ENCODE results near the gene SLC4A5.

The SLC4A5 gene, protein sequence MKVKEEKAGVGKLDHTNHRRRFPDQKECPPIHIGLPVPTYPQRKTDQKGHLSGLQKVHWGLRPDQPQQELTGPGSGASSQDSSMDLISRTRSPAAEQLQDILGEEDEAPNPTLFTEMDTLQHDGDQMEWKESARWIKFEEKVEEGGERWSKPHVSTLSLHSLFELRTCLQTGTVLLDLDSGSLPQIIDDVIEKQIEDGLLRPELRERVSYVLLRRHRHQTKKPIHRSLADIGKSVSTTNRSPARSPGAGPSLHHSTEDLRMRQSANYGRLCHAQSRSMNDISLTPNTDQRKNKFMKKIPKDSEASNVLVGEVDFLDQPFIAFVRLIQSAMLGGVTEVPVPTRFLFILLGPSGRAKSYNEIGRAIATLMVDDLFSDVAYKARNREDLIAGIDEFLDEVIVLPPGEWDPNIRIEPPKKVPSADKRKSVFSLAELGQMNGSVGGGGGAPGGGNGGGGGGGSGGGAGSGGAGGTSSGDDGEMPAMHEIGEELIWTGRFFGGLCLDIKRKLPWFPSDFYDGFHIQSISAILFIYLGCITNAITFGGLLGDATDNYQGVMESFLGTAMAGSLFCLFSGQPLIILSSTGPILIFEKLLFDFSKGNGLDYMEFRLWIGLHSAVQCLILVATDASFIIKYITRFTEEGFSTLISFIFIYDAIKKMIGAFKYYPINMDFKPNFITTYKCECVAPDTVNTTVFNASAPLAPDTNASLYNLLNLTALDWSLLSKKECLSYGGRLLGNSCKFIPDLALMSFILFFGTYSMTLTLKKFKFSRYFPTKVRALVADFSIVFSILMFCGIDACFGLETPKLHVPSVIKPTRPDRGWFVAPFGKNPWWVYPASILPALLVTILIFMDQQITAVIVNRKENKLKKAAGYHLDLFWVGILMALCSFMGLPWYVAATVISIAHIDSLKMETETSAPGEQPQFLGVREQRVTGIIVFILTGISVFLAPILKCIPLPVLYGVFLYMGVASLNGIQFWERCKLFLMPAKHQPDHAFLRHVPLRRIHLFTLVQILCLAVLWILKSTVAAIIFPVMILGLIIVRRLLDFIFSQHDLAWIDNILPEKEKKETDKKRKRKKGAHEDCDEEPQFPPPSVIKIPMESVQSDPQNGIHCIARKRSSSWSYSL

DNA sequence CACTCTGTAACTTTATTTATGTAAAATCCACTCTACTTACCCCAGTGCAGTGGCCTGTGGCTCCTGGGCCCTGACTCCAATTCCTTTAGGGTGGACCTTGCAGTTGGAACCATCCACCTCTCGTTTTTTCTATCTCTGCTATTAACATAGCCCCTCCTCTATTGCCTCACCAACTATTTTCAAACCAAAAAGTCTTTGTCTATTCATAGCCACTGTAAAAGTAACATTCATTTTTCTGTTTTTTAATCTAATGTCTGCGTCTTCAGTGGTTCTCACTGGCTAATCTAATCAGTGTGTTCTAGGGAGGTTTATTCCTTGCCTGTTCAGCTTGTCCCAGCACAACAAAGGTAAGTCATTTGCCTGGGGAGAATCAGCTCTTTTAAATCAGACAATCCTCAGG, at the start of gene SLC4A5:
Gene SLC4A5 (minus strand): TSS at position 101 of the 400 bp plus-strand sequence. CDS start 28,393 bp downstream, outside the sequence.
- no peak for DNase-seq

DNA sequence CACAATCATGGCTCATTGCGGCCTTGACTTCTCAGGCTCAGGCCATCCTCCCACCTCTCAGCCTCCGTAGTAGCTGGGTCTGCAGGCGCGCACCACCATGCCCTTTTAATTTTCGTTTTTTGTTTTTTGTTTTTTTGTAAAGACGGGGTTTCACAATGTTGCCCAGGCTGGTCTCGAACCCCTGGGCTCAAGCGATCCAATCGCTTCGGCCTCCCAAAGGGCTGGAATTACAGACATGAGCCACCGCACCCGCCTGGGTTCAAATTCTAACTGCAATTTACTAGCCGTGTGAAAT, 49.2 kb upstream of the SLC4A5 start:
- DNase-seq: no peak

DNA sequence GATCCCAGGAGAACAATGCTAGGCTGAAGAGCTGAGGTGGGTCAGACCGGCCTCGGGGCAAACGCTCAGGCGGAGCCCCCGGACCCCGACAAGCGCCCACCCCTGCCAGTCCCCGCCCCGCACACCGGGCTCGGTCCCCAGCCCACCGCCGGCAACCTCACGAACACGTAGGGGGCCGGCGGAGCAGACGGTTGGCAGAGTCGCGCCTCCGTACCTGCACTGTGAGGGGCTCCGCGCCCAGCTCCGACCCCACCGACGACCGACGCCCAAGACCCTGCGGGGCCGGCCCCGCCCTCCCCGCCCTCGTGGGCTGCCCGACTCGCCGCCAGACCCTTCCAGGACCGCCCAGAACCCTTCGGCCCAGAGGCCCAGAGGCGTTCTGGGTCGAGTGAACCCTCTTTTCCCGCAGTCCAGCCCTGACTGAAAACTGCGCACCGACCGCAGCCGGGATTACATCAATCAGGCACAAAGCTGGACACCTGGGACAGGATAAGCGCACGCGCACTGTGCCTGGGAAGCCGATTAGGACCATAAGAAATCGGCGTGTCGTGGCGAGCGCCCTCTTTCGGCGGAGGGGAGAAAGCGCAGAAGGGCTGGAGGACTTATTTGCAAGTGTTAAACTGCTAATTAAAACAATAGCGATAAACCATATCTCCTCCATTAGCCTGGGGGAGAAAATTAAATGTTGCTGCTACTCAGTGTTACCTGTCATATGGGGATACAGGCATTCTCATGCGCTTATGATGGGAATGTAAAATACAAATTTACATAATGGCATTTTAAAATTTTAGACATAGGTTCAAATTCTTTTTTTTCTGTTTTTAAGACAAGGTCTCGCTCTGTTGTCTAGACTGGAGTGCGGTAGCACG, 48.6 kb upstream of the SLC4A5 start:
- peak; percentile 81 to 94 for DNase-seq

DNA sequence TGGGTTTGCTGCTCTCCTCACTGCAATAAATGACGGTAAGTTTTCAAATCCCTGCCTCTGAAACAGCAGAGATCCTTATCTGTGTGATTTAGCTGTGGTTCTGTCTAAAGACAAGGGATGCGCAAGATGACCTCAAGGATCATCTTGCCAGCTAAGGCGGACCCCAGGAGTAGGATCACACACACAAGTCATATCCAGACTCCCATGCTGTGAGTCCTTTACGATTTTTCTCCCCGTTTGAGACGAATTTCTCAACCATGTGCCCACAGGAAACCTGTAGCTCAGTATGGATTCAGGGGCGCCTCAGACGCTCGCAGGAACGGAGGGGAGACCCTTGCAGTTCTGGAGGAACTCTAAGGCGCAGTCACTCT, 48.0 kb upstream of the SLC4A5 start:
- peak in 1 of 2 experiments; percentile 54 for DNase-seq

DNA sequence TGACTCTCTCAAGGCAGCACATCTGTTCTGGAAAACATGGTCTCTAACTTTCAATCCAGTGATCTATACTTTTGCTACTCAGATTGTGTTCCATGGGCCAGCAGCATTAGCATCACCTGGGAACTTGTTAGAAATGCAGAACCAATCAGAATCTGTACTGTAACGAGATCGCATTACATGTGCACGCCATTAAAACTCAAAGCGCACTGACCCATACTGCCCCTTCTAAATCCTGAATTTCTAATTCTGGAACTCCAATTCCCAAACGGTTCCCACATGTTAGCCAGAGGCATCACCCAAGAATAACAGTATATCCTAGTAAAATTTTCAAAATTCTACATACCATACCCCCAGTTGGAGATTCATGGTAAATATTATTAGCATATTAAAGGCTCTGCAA, 47.4 kb upstream of the SLC4A5 start:
- no peak for DNase-seq

DNA sequence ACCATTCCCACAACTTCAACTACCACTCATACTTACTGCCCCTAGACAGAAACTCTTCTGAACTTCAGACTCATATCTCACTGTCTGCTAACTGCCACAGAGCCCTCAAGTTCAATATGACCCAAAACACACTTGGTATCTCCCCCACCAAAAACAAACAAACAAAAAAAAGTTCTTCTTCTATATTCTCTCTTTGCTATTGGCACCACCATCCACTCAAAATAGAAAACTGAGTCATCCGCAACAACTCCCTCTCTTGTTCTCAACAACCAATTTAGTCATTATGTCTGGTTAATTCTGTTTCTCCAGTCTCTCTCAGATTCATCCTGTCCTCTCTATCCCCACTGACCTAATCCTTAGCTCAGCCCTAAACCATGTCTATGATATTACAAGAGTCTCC, 44.1 kb upstream of the SLC4A5 start:
- no peak for DNase-seq

DNA sequence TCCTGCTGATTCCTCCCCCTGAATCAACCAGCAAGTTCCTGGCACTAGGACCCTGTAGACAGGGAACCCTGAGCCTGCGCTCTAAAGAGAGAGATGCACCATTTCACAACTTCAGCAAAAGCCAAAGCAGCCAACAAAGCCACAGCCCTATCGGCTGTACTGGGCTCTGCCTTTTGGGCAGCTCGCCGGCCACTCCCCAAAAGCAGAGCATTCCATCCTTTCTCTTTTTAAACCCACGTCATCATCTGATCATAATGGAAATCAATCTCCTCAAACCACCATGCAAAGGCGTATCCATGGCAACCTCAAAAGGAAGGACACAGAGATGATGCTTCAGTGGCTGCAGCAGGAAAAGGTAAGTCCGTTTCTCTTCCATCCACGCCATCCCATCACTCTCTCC, 42.2 kb upstream of the SLC4A5 start:
- no peak for DNase-seq

DNA sequence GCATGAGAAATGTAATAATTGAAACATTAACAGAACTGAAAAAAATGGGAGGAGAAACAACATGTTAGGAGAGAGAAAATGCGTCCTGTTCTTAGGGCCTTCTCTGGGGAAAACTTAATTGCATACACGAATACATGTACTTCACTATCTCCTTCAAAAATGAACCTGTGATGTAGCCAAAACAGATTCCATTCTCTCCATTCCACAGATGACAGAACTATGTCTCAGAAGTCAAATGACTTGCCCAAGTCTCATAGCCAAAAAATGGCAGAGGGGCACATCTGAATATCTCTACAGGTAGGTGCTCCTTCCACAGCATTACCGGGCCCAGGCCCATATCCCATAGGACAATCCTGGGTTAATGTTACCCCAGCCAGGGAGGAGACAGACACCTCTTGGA, 40.8 kb upstream of the SLC4A5 start:
- DNase-seq: no peak

DNA sequence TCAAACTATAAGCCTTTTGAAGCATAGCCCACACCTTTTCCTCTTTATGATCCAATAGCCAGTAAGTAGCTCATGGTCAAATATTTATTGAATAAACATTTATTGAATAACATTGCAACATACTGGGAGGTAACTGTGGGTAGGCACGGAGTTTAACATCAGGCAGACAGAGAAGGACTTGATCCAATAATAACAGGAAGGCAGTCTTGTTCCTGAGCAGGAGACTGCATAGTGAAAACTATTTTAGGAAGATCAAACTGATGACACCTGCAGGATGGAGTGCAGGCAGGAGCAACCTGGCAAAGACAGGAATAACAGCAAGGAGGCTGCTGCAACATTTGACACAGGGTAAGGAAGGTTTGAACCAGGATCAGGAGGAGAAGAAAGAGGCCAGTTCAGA, 40.0 kb upstream of the SLC4A5 start:
- DNase-seq: no peak

DNA sequence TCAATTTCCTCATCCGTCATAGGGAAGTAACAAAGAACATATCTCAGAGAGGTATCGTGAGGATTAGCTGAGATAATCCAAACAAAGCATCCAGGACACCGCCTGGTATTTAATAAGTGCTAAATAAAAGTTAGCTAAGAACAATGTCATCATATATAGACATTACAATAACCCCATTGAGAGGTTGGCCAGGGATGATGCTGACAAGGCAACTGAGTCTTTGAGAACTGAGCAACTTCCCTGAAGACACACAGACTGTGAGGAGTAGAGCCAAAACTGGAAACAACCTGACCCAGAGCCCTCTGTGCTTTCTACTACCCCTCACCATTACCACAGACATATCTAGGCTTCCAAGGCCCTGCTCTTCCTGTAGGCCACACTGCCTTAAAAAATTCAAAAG, 38.5 kb upstream of the SLC4A5 start:
- no peak for DNase-seq

DNA sequence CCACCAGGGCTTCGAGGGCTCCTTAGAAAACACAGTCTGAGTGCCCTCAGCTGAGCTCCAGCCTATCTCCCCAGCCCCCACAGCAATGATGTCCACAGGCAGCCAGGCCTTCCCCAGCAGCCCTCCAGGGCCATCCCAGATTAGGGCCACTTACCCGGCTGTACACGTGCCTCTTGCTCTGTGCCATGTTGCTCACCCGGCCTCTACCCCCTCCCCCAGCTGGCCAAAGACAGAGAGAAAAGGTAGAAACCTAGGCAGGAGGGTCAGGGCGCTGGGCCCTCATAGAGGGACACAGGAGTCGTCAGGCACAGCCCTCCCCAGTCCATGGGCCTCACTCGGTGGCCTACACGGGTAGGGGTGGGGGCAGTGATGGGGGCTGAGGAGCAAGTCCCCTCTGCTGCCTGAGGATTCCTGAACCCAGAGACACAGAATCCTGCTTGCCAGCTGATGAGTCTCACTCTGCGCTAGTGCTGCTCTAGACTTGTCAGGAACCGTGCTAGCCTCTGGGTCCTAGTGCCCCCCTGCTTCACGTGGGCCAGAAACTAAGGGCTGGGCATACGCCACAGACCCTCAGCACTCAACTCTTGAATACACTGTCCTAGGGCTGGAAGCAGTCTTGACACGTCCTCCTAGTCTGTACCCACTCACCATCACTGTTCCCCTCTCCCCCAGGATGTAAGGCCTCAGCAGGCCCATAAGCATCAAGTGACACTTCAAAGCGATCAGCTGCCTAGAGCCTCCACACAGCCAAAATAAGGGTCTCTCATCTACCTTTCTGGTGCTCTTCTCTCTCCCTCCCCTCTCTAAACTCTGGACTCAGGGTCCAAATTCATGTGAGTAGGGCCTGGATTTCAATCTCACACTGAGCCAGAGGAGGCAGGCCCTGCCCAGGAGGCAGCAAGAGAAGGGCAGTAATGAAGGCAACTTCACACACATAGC, 36.9 kb upstream of the SLC4A5 start, which contains the start of gene DCTN1:
Gene DCTN1 (minus strand): TSS at position 461 of the 939 bp plus-strand sequence. CDS start 274 bp downstream, at position 187.
- peak; percentile 4 to 31 for DNase-seq

DNA sequence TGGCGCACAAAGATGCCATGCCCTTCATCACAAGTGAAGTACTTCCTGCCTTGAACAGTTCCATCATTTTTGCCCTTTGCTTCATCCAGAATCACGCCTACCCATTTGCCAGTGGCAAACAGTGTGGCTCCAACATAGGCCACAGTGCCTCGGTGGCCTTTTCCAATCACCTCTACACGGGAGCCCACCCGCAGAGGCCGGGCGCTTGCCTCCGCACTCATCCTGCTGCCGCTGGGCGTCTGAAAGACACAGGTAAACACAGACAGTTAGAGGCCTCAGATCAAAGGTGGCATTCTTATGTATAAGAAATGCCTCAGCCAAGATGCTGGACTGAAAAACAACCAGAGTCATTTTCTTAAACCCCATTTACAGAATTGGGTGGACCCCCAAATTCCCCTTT, 34.8 kb upstream of the SLC4A5 start:
- DNase-seq: no peak

DNA sequence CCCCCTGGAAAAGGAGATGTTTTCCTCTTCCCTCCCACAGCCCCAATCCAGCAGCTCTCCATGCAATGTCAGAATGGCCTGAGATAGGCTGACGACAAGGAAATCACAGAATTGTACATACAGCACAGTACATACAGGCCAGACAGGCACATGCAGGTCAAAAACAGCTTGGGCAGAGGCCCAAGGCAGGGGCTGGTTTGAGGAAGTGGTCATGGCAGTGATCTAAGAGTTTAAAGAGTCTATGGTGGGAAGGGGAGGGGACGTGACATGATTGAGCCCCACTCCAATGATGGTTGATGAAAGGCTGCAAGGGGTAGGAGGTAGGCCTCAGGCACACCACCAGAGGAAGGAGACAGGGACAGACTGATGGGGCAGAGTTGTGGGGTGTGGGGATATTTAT, 32.6 kb upstream of the SLC4A5 start:
- no peak for DNase-seq

DNA sequence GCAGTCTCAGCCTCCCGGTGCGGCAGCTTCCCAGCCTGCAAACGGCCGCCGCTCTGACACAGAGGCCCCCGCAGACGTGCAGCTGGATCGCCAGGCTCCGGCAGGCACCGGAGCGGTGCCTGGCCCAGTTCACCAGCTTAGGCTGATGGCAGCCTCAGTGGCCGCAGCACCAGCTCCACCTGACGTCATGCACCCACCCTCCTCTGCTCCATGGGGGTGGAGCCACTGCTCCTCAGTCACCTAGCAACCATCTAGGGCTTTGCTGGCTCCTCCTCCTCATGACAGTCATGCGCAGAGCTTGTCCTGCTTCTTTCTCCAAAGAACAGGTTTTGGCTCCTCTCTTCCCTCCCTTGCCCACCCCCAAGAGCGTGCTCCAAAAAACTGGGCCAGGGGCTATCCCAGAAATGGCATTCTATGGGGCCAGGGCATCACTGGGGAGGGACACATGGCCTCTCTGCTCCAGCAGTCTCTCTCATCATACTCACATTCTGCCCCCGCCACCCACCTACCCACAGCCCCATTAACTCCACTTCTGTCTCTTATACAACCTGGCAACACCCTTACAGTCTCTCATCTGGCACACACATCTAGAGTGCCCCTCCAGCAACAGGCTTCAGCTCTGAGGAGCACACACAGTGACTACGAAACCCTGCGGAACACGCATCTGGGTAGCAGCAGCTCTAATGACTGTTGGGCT, 31.4 kb upstream of the SLC4A5 start:
- peak; percentile 82 to 94 for DNase-seq

DNA sequence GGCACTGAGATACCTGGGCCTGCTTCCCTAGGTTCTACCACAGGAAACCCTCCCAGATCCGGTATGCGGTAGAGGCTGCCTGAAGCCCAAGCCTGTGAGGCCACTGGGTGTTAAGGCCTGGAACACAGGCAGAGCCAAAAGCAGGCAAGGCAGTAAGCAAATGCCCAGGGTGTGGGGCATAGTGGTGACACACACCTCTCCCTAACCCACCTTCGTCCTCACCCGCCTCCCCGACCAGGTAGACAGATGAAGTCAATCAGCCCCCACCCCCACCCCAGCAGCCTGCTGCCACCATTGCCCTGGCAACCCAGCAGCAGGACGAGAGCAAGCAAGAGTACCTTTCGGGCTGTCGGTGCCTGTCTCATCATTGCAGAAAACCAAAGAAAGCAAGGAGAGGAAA, 30.8 kb upstream of the SLC4A5 start:
- peak; percentile 24 to 44 for DNase-seq

DNA sequence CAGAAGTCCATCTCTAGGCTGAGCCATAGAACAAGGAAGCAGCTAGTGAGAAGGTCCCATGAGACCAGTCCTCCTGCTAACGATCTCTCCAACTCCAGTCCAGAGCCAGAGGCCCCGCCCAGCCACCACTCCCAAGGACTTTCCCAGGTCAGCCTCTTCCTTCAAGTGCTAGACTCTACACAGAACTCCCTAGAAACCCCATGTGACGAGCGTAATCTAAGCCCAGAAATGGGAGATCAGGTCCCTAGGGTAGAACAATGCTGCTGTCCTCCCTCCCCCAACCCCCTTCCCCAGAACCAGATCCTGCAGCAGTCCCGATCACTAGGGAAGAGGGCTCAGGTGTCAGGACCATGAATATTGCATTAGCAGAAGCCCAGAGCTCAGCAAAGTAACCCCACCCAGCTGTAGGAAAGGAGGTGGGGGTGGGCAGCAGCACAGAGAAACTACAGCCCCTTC, 30.0 kb upstream of the SLC4A5 start:
- DNase-seq: peak; percentile 86 to 91

DNA sequence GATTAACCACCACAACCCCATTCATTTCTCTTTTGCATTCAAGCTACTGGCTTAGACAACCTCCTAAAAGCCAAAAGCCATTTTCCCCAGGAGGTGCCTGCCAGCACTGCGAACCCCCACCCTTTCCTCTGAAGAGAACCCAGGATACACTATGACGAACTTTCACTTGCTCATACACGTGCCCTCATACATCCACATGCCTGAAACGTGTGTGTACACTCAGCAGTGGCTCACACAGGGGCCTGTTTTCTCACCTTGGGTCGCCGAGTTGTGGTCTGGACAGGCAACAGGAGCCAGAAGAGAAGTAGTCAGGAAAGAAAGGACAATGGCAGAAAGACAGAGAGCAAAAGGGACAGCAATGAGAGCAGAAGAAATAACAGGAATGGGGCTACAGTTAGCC, 29.5 kb upstream of the SLC4A5 start:
- DNase-seq: no peak

DNA sequence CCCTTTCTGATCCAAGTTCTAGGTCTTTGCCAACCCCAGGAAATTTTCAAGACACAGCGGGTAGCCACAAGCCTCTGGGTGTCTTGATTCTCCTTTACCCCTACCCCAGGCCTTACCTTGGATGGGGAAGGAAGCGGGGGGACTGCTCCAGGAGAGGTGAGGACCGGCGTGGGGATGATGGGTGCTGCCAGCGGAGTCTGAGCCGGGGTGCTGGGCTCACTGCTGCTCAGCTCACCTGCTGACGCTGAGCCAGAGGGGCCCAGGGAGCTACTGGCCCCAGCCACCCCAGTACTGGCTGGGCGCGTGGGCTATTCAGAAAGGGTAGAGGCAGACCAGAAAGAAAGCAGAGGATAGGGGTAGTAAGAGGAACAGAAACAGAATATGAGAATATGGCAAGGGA, 28.2 kb upstream of the SLC4A5 start:
- DNase-seq: no peak

DNA sequence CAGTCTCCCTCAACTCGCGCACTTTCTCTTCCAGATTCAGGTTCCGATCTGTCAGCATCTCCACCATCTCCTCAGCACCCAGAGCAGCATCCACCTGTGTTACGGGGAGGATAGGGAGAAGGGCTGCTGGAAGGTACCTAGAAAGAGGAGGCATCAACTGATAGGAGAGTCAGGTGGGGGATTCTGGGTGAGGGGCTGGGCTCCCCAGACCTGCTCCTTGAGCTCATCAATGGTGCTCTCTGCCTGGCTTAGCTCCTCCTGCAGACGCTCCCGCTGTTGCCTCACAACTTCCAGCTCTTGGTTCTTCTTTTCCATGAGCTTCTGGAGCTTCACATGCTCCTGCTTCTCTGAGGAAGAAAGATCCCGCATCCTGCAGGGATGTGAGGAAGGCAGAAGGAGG, 26.8 kb upstream of the SLC4A5 start:
- DNase-seq: no peak

DNA sequence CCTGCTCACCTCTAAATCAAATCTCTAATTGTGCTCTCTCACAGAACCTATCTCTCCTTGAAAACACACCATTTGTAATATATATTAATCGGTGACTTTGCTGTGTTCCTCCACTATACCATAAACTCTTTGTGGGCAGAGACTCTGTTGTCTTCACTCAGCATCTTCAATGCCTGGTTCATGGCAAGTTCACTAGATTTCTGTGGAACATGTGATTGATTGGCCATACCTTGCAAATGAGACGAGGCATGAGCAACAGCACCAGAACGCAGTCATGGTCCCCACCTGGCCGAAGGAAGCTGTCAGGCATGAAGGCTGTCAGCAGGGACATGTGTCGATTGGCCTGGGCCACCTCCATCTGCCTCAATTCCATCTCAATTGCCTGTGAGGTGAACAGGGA, 25.3 kb upstream of the SLC4A5 start:
- no peak for DNase-seq

DNA sequence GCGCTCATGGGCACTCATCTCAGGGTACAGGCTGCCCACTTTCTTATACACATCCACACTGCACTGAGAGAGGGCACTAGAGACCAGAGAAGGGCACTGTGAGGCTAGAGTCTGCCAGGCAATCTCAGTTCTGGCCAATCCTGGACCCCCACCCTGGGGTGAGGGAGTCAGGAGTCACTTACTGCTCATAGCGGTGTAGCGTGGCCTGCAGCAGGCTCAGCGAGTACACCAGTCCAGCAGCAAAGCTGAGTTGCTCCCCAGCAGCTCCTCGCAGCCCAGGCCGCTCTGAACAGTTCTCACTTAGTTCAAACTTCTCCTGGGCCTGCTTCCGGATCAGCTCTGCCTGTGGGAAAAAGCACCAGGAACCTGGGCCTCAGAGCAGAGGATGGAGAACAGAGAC, 24.6 kb upstream of the SLC4A5 start:
- DNase-seq: no peak
